MM.1S (cell line): ENCODE data around the gene FBXW12.

Experiments used
- DNase-seq: peaks from one replicate; pipeline ENCODE4 v3.0.0-alpha.2; 2015
- H2AFZ ChIP-seq: fragments of 300-600 bp; sonication (generic); 2 replicates; pipeline ENCODE4 v1.6.0; 2016; ENCODE audit warnings: antibody characterized with exemption, low read length
- H3F3A ChIP-seq: fragments of 300-600 bp; sonication (generic); 2 replicates; pipeline ENCODE4 v1.6.1; 2016; ENCODE audit warnings: mild to moderate bottlenecking, antibody characterized with exemption, low read length, moderate library complexity, mixed read lengths; ENCODE audit not compliant: insufficient read depth
- H3K27ac ChIP-seq: fragments of 300-600 bp; sonication (generic); 2 replicates; pipeline ENCODE4 v1.5.1; 2016; ENCODE audit warnings: mild to moderate bottlenecking, low read length
- H3K27me3 ChIP-seq: fragments of 300-600 bp; sonication (generic); replicated peaks from 2 replicates; pipeline ENCODE4 v1.6.0; 2016; ENCODE audit warnings: low read length; ENCODE audit not compliant: insufficient read depth
- H3K36me3 ChIP-seq: fragments of 300-600 bp; sonication (generic); replicated peaks from 2 replicates; pipeline ENCODE4 v1.6.1; 2016; ENCODE audit warnings: mild to moderate bottlenecking, low read length, mixed read lengths; ENCODE audit not compliant: insufficient read depth
- H3K4me1 ChIP-seq: fragments of 300-600 bp; sonication (generic); 2 replicates; pipeline ENCODE4 v1.6.1; 2016; ENCODE audit warnings: low read length, mixed read lengths
- H3K4me2 ChIP-seq: fragments of 300-600 bp; sonication (generic); 2 replicates; pipeline ENCODE4 v1.6.0; 2016; ENCODE audit warnings: low read depth, low read length
- H3K4me3 ChIP-seq: fragments of 300-600 bp; sonication (generic); 2 replicates; pipeline ENCODE4 v1.5.1; 2016; ENCODE audit warnings: low read length, mixed read lengths
- H3K79me2 ChIP-seq: fragments of 300-600 bp; sonication (generic); 2 replicates; pipeline ENCODE4 v1.6.1; 2016; ENCODE audit warnings: mixed run types, low read length, mixed read lengths
- H3K9ac ChIP-seq: fragments of 300-600 bp; sonication (generic); 2 replicates; pipeline ENCODE4 v1.6.1; 2016; ENCODE audit warnings: low read length, mixed read lengths
- H3K9me2 ChIP-seq: fragments of 300-600 bp; sonication (generic); replicated peaks from 2 replicates; pipeline ENCODE4 v1.6.1; 2016; ENCODE audit warnings: mild to moderate bottlenecking, low read length, mixed read lengths; ENCODE audit not compliant: insufficient read depth
- H3K9me3 ChIP-seq: fragments of 300-600 bp; sonication (generic); replicated peaks from 2 replicates; pipeline ENCODE4 v1.6.1; 2016; ENCODE audit warnings: mild to moderate bottlenecking, low read length, mixed read lengths; ENCODE audit not compliant: insufficient read depth
- H4K20me1 ChIP-seq: fragments of 300-600 bp; sonication (generic); 2 replicates; pipeline ENCODE4 v1.6.1; 2016; ENCODE audit warnings: mild to moderate bottlenecking, low read length, moderate library complexity, mixed read lengths; ENCODE audit not compliant: insufficient read depth
- EZH2 ChIP-seq: fragments of 300-600 bp; sonication (generic); optimal IDR thresholded peaks from 2 replicates; pipeline ENCODE3; 2017; ENCODE audit warnings: low read depth, mild to moderate bottlenecking, antibody characterized with exemption, low read length, mixed read lengths
- EZH2phosphoT487 ChIP-seq: fragments of 300-600 bp; sonication (generic); IDR thresholded peaks from 2 replicates; pipeline ENCODE4 v1.6.1; 2018; ENCODE audit warnings: antibody characterized with exemption, low read length
- TF ChIP-seq, protein P1 (sequence below): fragments of 300-600 bp; sonication (generic); IDR thresholded peaks from 2 replicates; pipeline ENCODE4 v1.5.1; 2016; ENCODE audit warnings: antibody characterized with exemption, low read length, mixed read lengths

The FBXW12 gene

DNA sequence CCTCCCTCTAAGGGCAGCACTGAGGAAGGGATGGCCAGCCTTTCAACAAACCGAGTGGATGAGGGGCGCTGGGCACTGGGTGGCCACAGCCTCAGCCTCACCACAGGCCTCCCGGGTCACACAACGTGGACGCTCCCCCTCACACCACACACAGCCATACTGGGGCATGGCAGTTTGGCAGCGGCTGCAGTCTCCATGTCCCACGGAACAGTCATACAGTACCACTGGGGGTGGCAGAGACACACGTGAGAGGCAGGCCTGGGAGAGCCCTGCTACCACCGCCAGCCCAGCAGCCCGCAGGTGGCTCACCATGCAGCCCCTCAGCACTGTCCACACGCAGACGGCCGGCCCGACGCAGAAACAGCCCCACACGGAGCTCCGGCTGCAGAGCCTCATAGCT, 46.1 kb downstream of the FBXW12 start:
- peaks cover 31% of the 10 kb centered on the region for H3K27me3 ChIP-seq
- H3K4me2 ChIP-seq: no peak overlapping the region
- TF ChIP-seq EZH2phosphoT487 (no peak), EZH2 (no peak)
- TF ChIP-seq, protein P1, sequence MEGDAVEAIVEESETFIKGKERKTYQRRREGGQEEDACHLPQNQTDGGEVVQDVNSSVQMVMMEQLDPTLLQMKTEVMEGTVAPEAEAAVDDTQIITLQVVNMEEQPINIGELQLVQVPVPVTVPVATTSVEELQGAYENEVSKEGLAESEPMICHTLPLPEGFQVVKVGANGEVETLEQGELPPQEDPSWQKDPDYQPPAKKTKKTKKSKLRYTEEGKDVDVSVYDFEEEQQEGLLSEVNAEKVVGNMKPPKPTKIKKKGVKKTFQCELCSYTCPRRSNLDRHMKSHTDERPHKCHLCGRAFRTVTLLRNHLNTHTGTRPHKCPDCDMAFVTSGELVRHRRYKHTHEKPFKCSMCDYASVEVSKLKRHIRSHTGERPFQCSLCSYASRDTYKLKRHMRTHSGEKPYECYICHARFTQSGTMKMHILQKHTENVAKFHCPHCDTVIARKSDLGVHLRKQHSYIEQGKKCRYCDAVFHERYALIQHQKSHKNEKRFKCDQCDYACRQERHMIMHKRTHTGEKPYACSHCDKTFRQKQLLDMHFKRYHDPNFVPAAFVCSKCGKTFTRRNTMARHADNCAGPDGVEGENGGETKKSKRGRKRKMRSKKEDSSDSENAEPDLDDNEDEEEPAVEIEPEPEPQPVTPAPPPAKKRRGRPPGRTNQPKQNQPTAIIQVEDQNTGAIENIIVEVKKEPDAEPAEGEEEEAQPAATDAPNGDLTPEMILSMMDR: no peak
- H3K36me3 ChIP-seq: no peaks in the 10 kb centered on the region
- H3K4me3 ChIP-seq: no peak overlapping the region
- no peaks in the 10 kb centered on the region for H4K20me1 ChIP-seq
- H3K9me2 ChIP-seq: no peaks in the 10 kb centered on the region
- H3K9ac ChIP-seq: no peak overlapping the region
- no peaks in the 10 kb centered on the region for H3K9me3 ChIP-seq
- H3K79me2 ChIP-seq: no peaks in the 10 kb centered on the region
- H2AFZ ChIP-seq: no peak overlapping the region
- H3K27ac ChIP-seq: no peak overlapping the region
- DNase-seq: no peak
- H3K4me1 ChIP-seq: no peaks in the 10 kb centered on the region
- H3F3A ChIP-seq: no peaks in the 10 kb centered on the region

DNA sequence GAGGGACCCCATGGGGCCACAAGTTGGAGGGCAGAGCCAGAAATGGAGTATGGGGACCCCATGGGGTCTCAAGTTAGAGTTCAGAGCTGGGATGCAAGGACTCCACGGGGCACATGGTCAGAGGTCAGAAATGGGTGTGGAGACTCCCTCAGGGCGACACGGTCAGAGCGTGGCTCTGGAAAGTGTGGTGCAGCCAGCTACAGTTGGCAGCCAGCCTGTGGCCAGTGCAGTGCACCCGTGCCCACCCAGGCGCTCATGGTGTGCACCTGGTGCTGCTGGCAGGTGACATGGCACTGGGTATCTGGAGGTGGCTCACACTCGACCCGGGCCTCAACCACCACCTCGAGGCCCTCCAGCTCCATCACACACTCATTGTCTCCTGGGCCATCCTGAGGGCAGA, 46.6 kb downstream of the FBXW12 start:
- H3F3A ChIP-seq: no peaks in the 10 kb centered on the region
- no peak overlapping the region for H3K4me2 ChIP-seq
- TF ChIP-seq EZH2phosphoT487 (no peak), EZH2 (no peak)
- TF ChIP-seq, protein P1: no peak
- no peak overlapping the region for H3K4me3 ChIP-seq
- no peak for DNase-seq
- H3K9me2 ChIP-seq: no peaks in the 10 kb centered on the region
- no peaks in the 10 kb centered on the region for H3K36me3 ChIP-seq
- no peak overlapping the region for H2AFZ ChIP-seq
- no peaks in the 10 kb centered on the region for H3K79me2 ChIP-seq
- no peak overlapping the region for H3K27ac ChIP-seq
- H3K9ac ChIP-seq: no peak overlapping the region
- no peaks in the 10 kb centered on the region for H4K20me1 ChIP-seq
- no peaks in the 10 kb centered on the region for H3K4me1 ChIP-seq
- peaks cover 36% of the 10 kb centered on the region for H3K27me3 ChIP-seq
- H3K9me3 ChIP-seq: no peaks in the 10 kb centered on the region

- Histone ChIP-seq H3K9me3 (no peaks in the 10 kb centered on the region), H3K79me2 (no peaks in the 10 kb centered on the region), H2AFZ (no peak overlapping the region), H3K27ac (no peak overlapping the region), H3K36me3 (no peaks in the 10 kb centered on the region), H3K9me2 (no peaks in the 10 kb centered on the region), H3K4me3 (no peak overlapping the region), H4K20me1 (no peaks in the 10 kb centered on the region), H3K4me2 (no peak overlapping the region), H3K9ac (no peak overlapping the region), H3F3A (no peaks in the 10 kb centered on the region), H3K27me3 (peaks cover 41% of the 10 kb centered on the region), H3K4me1 (no peaks in the 10 kb centered on the region)
- no peak for TF ChIP-seq EZH2phosphoT487
- TF ChIP-seq EZH2: no peak
- TF ChIP-seq, protein P1: no peak
- no peak for DNase-seq
Observed at GRCh38 chr3:48419149-48419548, 47.1 kb downstream of the FBXW12 start.
